OCI-LY1 (cell line): ENCODE data around the gene CEMIP.

ENCODE experiments used
- H2AFZ ChIP-seq: fragments of 200-600 bp; sonication (generic), shearing (Covaris generic); 2 replicates; pipeline ENCODE4 v1.6.0; 2014; ENCODE audit warnings: antibody characterized with exemption, mild to moderate bottlenecking, low read length
- H3F3A ChIP-seq: fragments of 200-600 bp; sonication (generic), shearing (Covaris generic); 2 replicates; pipeline ENCODE4 v1.6.0; 2014; ENCODE audit warnings: mild to moderate bottlenecking, antibody characterized with exemption, low read length, moderate library complexity; ENCODE audit not compliant: insufficient read depth
- H3K27ac ChIP-seq: fragments of 200-600 bp; sonication (generic); 2 replicates; pipeline ENCODE4 v1.5.1; 2014; ENCODE audit warnings: low read length, mixed run types, mild to moderate bottlenecking, low read depth; ENCODE audit not compliant: poor library complexity, severe bottlenecking
- H3K27me3 ChIP-seq: fragments of 200-600 bp; sonication (generic); 2 replicates; pipeline ENCODE4 v1.6.0; 2014; ENCODE audit warnings: antibody characterized with exemption, mild to moderate bottlenecking, low read length, moderate library complexity; ENCODE audit not compliant: insufficient read depth
- H3K36me3 ChIP-seq: fragments of 200-600 bp; sonication (generic); 2 replicates; pipeline ENCODE4 v1.6.1; 2014; ENCODE audit warnings: mild to moderate bottlenecking, antibody characterized with exemption, low read length, moderate library complexity, mixed read lengths; ENCODE audit not compliant: insufficient read depth
- H3K4me1 ChIP-seq: fragments of 200-600 bp; sonication (generic); 2 replicates; pipeline ENCODE4 v1.5.1; 2014; ENCODE audit warnings: mild to moderate bottlenecking, low read length, moderate library complexity; ENCODE audit not compliant: insufficient read depth, severe bottlenecking
- H3K4me2 ChIP-seq: fragments of 200-600 bp; sonication (generic), shearing (Covaris generic); 2 replicates; pipeline ENCODE4 v1.6.1; 2014; ENCODE audit warnings: low read length
- H3K4me3 ChIP-seq: fragments of 200-600 bp; sonication (generic); 2 replicates; pipeline ENCODE4 v1.5.1; 2014; ENCODE audit warnings: low read length, low read depth, mild to moderate bottlenecking, mixed read lengths; ENCODE audit not compliant: poor library complexity, severe bottlenecking
- H3K79me2 ChIP-seq: fragments of 200-600 bp; shearing (Covaris generic); 2 replicates; pipeline ENCODE4 v1.6.1; 2016; ENCODE audit warnings: mixed run types, low read length, mixed read lengths; ENCODE audit not compliant: insufficient read depth
- H3K9ac ChIP-seq: fragments of 200-600 bp; sonication (generic), shearing (Covaris generic); 2 replicates; pipeline ENCODE4 v1.6.1; 2014; ENCODE audit warnings: mild to moderate bottlenecking, low read length, mixed read lengths
- H3K9me2 ChIP-seq: fragments of 200-600 bp; sonication (generic), shearing (Covaris generic); 2 replicates; pipeline ENCODE4 v1.6.1; 2014; ENCODE audit warnings: low read depth, mild to moderate bottlenecking, low read length, mixed read lengths
- H3K9me3 ChIP-seq: fragments of 200-600 bp; shearing (Covaris generic); 2 replicates; pipeline ENCODE4 v1.6.1; 2014; ENCODE audit warnings: low read length, mixed read lengths
- H4K20me1 ChIP-seq: fragments of 200-600 bp; sonication (generic), shearing (Covaris generic); 2 replicates; pipeline ENCODE4 v1.6.0; 2016; ENCODE audit warnings: mild to moderate bottlenecking, low read length; ENCODE audit not compliant: insufficient read depth
- CTCF ChIP-seq: fragments of 200-600 bp; sonication (generic), shearing (Covaris generic); IDR thresholded peaks from 2 replicates; pipeline ENCODE4 v1.5.1; 2017; ENCODE audit warnings: mild to moderate bottlenecking, antibody characterized with exemption, low read length, moderate library complexity, mixed read lengths
- EZH2 ChIP-seq: fragments of 200-600 bp; sonication (generic), shearing (Covaris generic); IDR thresholded peaks from 2 replicates; pipeline ENCODE4 v1.8.0; 2017; ENCODE audit warnings: borderline replicate concordance, mixed run types, mild to moderate bottlenecking, antibody characterized with exemption, low read length, moderate library complexity, mixed read lengths

The CEMIP gene

GRCh38 chr15:80940331-80940730 lies 161.2 kb downstream of the CEMIP start:
- Histone ChIP-seq H3K9me2 (no peaks in the 10 kb centered on the region), H3K36me3 (0 out of 2 replicates have a peak, but pooled peaks cover 3% of the 10 kb centered on the region), H3K4me2 (no peak overlapping the region), H3K4me1 (no peaks in the 10 kb centered on the region), H3K27ac (no peak overlapping the region), H3K79me2 (no peaks in the 10 kb centered on the region), H2AFZ (no peak overlapping the region), H3K9me3 (no peaks in the 10 kb centered on the region), H3K27me3 (no peaks in the 10 kb centered on the region), H4K20me1 (no peaks in the 10 kb centered on the region), H3F3A (no peaks in the 10 kb centered on the region), H3K9ac (no peak overlapping the region), H3K4me3 (no peak overlapping the region)
- TF ChIP-seq CTCF: no peak
- TF ChIP-seq EZH2: no peak

- H3K4me2 ChIP-seq: no peak overlapping the region
- H2AFZ ChIP-seq: no peak overlapping the region
- H3K27me3 ChIP-seq: no peaks in the 10 kb centered on the region
- no peaks in the 10 kb centered on the region for H3K4me1 ChIP-seq
- no peak for TF ChIP-seq CTCF
- no peak overlapping the region for H3K9ac ChIP-seq
- H3K9me3 ChIP-seq: no peaks in the 10 kb centered on the region
- H3K4me3 ChIP-seq: no peak overlapping the region
- no peak overlapping the region for H3K27ac ChIP-seq
- H4K20me1 ChIP-seq: no peaks in the 10 kb centered on the region
- H3K36me3 ChIP-seq: 0 out of 2 replicates have a peak, but pooled peaks cover 3% of the 10 kb centered on the region
- no peaks in the 10 kb centered on the region for H3F3A ChIP-seq
- no peaks in the 10 kb centered on the region for H3K79me2 ChIP-seq
- H3K9me2 ChIP-seq: no peaks in the 10 kb centered on the region
Observed at GRCh38 chr15:80940851-80941250, 161.7 kb downstream of the CEMIP start.

- Histone ChIP-seq H4K20me1 (no peaks in the 10 kb centered on the region), H3F3A (no peaks in the 10 kb centered on the region), H3K4me3 (no peak overlapping the region), H3K27ac (no peak overlapping the region), H3K9ac (no peak overlapping the region), H3K9me2 (no peaks in the 10 kb centered on the region), H3K36me3 (0 out of 2 replicates have a peak, but pooled peaks cover 3% of the 10 kb centered on the region), H3K79me2 (no peaks in the 10 kb centered on the region), H2AFZ (no peak overlapping the region), H3K4me1 (no peaks in the 10 kb centered on the region), H3K4me2 (no peak overlapping the region), H3K9me3 (no peaks in the 10 kb centered on the region), H3K27me3 (no peaks in the 10 kb centered on the region)
- TF ChIP-seq EZH2 (no peak), CTCF (no peak)
Observed at GRCh38 chr15:80942266-80942665, 163.1 kb downstream of the CEMIP start.
